CD4-positive, alpha-beta T cell treated with Interleukin-17A for 1 hour (primary cell): ENCODE results near the gene PDGFRB.
"Not testable (repeated sequence)": the region's sequence is repeated elsewhere in the genome, so short reads cannot be mapped to it uniquely, and the experiment has no call there.

Source experiments
- DNase-seq: peaks from one replicate; pipeline ENCODE4 v3.0.0-alpha.2; 2020

Gene PDGFRB

GRCh38 chr5:150112201-150113046, 43.2 kb downstream of the PDGFRB start:
- no peak for DNase-seq

- no peak for DNase-seq
Measured at GRCh38 chr5:150111122-150111521, 44.5 kb downstream of the PDGFRB start.

GRCh38 chr5:150109921-150110320, 45.7 kb downstream of the PDGFRB start:
- DNase-seq: no peak

- no peak for DNase-seq
Measured at GRCh38 chr5:150108711-150109514, 46.7 kb downstream of the PDGFRB start.

- DNase-seq: no peak
Measured at GRCh38 chr5:150107909-150108447, 47.7 kb downstream of the PDGFRB start.

GRCh38 chr5:150106674-150107426, 48.8 kb downstream of the PDGFRB start:
- DNase-seq: no peak

- DNase-seq: no peak
Measured at GRCh38 chr5:150105928-150106615, 49.6 kb downstream of the PDGFRB start.

- no peak for DNase-seq
Measured at GRCh38 chr5:150104550-150104870, 51.1 kb downstream of the PDGFRB start.

GRCh38 chr5:150103678-150104549, 51.7 kb downstream of the PDGFRB start:
- no peak for DNase-seq

- DNase-seq: no peak
Measured at GRCh38 chr5:150101023-150101422, 54.6 kb downstream of the PDGFRB start.

GRCh38 chr5:150097152-150097551, 58.5 kb downstream of the PDGFRB start:
- DNase-seq: no peak

- DNase-seq: no peak
Measured at GRCh38 chr5:150092159-150092787, 63.4 kb downstream of the PDGFRB start.

- DNase-seq: no peak
Measured at GRCh38 chr5:150085950-150086715, 69.5 kb downstream of the PDGFRB start, which contains the start of gene CSF1R. CSF1R (minus strand) TSS chr5:150086554; CDS start chr5:150086427, 127 bp downstream.

GRCh38 chr5:150085191-150085912, 70.3 kb downstream of the PDGFRB start:
- no peak for DNase-seq

- not testable (repeated sequence) for DNase-seq
Measured at GRCh38 chr5:150084754-150085153, 70.9 kb downstream of the PDGFRB start.

- no peak for DNase-seq
Measured at GRCh38 chr5:150082889-150083288, 72.8 kb downstream of the PDGFRB start.

- no peak for DNase-seq
Measured at GRCh38 chr5:150082374-150082773, 73.3 kb downstream of the PDGFRB start.

- DNase-seq: peak; percentile 8
Measured at GRCh38 chr5:150081541-150082283, 73.9 kb downstream of the PDGFRB start.
